Measurements from ENCODE around the gene MANSC1. TPM values are rescaled to one million over a fixed set of nuclear protein-coding genes. Genes with fewer than 3 reads are reported as not detected.

Gene MANSC1
- total and polyA plus RNA-seq, 12 donors = 4.7 to 13.3 (median 10.3) TPM

DNA sequence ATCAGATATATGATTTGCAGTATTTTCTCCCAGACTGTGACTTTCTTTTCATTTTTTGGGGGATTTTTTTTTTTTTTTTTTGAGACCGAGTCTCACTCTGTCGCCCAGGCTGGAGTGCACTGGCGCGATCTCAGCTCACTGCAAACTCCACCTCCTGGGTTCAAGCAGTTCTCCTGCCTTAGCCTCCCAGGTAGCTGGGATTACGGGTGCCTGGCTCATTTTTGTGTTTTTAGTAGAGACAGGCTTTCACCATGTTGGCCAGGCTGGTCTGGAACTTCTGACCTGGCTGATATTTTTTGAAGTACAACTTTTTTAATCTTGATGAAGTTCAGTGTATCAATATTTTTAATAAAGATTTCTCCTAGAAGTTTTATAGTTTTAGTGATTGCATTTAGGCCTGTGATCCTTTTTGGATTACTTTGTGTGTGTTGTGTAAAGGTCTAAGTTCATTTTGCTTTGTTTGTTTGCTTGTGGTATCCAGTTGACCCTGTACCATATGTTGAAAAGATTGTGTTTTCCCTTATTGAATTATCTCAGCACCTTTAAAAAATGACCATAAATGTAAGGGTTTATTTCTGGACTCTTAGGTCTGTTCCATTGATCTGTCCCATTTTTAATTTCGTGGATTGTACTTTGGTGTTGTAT is 31.0 kb upstream of the MANSC1 start:
- no peaks in the 10 kb centered on the region for H3K27me3 ChIP-seq
- no peak overlapping the region for H3K4me3 ChIP-seq
- TF ChIP-seq, protein P1, sequence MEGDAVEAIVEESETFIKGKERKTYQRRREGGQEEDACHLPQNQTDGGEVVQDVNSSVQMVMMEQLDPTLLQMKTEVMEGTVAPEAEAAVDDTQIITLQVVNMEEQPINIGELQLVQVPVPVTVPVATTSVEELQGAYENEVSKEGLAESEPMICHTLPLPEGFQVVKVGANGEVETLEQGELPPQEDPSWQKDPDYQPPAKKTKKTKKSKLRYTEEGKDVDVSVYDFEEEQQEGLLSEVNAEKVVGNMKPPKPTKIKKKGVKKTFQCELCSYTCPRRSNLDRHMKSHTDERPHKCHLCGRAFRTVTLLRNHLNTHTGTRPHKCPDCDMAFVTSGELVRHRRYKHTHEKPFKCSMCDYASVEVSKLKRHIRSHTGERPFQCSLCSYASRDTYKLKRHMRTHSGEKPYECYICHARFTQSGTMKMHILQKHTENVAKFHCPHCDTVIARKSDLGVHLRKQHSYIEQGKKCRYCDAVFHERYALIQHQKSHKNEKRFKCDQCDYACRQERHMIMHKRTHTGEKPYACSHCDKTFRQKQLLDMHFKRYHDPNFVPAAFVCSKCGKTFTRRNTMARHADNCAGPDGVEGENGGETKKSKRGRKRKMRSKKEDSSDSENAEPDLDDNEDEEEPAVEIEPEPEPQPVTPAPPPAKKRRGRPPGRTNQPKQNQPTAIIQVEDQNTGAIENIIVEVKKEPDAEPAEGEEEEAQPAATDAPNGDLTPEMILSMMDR (IDR thresholded peaks at IDR 0.05) = no peak
- ATAC-seq (no peak), DNase-seq (no peak)
- H3K4me1 ChIP-seq = peaks cover 0 to 50% (median 9%) of the 10 kb centered on the region in 9 donors
- WGBS, 2 donors = 97 to 100% methylated on average over 6 of the region's 6 CpGs
- peaks cover 0 to 11% (median 0%) of the 10 kb centered on the region in 9 donors for H3K36me3 ChIP-seq
- peak overlapping the region in 1 of 10 donors; percentile 66 for H3K27ac ChIP-seq
- intact Hi-C loops (cut with DNase I) = loop anchor here in 1 of 10 donors (5.0 to 10.0 kb wide), 2 partner anchors 64 to 271 kb away; no protein-coding TSS in a partner anchor
- H3K9me3 ChIP-seq = no peaks in the 10 kb centered on the region

- DNase-seq (no peak), ATAC-seq (peak in 6 of 8 donors; percentile 30 to 68 (median 53))
- intact Hi-C loops (cut with DNase I) = loop anchor here (5.0 to 10.0 kb wide), 9 partner anchors 65 to 355 kb away; partner anchors contain the start of genes DUSP16 (in 2 of the 10) and GPR19 (in 2 of the 10)
- 59 to 72% methylated on average over 4 of the region's 4 CpGs for WGBS, 2 donors
- Histone ChIP-seq H3K36me3 (peaks cover 0 to 11% (median 0%) of the 10 kb centered on the region in 9 donors), H3K27me3 (no peaks in the 10 kb centered on the region), H3K9me3 (no peaks in the 10 kb centered on the region), H3K4me1 (peaks cover 0 to 46% (median 9%) of the 10 kb centered on the region in 9 donors), H3K4me3 (no peak overlapping the region), H3K27ac (peak overlapping the region in 3 of 10 donors; percentile 6 to 66 (median 48))
- TF ChIP-seq, protein P1 (IDR thresholded peaks at IDR 0.05) = no peak
These were observed 30.0 kb upstream of the MANSC1 start for GRCh38 chr12:12379831-12380730.

- 90 to 95% methylated on average over 2 of the region's 2 CpGs for WGBS, 2 donors
- TF ChIP-seq, protein P1 (IDR thresholded peaks at IDR 0.05) = no peak
- ATAC-seq (no peak), DNase-seq (no peak)
- intact Hi-C loops (cut with DNase I) = loop anchor here (5.0 to 10.0 kb wide), 7 partner anchors 184 to 356 kb away; partner anchors contain the start of genes DUSP16 (in 2 of the 10) and GPR19 (in 2 of the 10)
- peaks cover 0 to 35% (median 9%) of the 10 kb centered on the region in 9 donors for H3K4me1 ChIP-seq
- H3K4me3 ChIP-seq = no peak overlapping the region
- H3K27me3 ChIP-seq = no peaks in the 10 kb centered on the region
- peak overlapping the region in 1 of 10 donors; percentile 66 for H3K27ac ChIP-seq
- H3K36me3 ChIP-seq = peaks cover 0 to 13% (median 0%) of the 10 kb centered on the region in 9 donors
- no peaks in the 10 kb centered on the region for H3K9me3 ChIP-seq
These were observed 28.6 kb upstream of the MANSC1 start for GRCh38 chr12:12378616-12379015.

Measured in heart right ventricle (tissue), 16 donors.